ENCODE data around the gene CLDN4.

DNA sequence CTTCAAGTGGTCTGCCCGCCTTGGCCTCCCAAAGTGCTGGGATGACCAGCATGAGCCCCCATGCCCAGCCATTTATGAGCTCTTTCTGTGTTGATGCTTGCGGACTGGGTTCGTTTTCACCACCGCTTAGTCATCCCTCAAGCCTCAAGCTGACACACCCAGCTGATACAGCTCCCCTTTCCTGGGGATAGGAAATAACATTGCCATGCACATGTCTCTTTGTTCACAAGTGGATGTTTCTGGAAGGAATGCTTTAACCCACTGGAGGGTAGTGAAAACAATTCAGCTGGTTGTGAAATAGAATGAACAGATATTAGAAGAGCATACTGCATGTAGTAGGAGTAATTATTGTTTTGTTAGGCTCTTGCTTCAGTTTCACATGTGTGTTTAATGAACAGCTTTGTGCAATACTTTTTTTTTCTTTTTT lies 20.0 kb downstream of the CLDN4 start:
- TF ChIP-seq POLR2AphosphoS5 (IDR thresholded peaks at IDR 0.05; ENCODE audit: low read depth, low read length) (no peak), POLR2A (IDR thresholded peaks at IDR 0.05; ENCODE audit: low read depth, low read length) (no peak), TAF1 (IDR thresholded peaks at IDR 0.05; ENCODE audit: low read depth, low read length) (no peak)
